Stimulated activated CD8-positive, alpha-beta memory T cell treated with anti-CD3 and anti-CD28 coated beads, Interleukin-7, amount 100 ng/mL, for 4 hours (primary cell): ENCODE measurements around the gene ARHGEF17.
"Not testable (repeated sequence)": the region's sequence is repeated elsewhere in the genome, so short reads cannot be mapped to it uniquely, and the experiment has no call there.

Experiments used
- DNase-seq, 2 donors: peaks; one replicate each; pipeline ENCODE4 v3.0.0-alpha.2; 2020; ENCODE audit warnings: low read depth in 2 of 2

ARHGEF17 gene, protein sequence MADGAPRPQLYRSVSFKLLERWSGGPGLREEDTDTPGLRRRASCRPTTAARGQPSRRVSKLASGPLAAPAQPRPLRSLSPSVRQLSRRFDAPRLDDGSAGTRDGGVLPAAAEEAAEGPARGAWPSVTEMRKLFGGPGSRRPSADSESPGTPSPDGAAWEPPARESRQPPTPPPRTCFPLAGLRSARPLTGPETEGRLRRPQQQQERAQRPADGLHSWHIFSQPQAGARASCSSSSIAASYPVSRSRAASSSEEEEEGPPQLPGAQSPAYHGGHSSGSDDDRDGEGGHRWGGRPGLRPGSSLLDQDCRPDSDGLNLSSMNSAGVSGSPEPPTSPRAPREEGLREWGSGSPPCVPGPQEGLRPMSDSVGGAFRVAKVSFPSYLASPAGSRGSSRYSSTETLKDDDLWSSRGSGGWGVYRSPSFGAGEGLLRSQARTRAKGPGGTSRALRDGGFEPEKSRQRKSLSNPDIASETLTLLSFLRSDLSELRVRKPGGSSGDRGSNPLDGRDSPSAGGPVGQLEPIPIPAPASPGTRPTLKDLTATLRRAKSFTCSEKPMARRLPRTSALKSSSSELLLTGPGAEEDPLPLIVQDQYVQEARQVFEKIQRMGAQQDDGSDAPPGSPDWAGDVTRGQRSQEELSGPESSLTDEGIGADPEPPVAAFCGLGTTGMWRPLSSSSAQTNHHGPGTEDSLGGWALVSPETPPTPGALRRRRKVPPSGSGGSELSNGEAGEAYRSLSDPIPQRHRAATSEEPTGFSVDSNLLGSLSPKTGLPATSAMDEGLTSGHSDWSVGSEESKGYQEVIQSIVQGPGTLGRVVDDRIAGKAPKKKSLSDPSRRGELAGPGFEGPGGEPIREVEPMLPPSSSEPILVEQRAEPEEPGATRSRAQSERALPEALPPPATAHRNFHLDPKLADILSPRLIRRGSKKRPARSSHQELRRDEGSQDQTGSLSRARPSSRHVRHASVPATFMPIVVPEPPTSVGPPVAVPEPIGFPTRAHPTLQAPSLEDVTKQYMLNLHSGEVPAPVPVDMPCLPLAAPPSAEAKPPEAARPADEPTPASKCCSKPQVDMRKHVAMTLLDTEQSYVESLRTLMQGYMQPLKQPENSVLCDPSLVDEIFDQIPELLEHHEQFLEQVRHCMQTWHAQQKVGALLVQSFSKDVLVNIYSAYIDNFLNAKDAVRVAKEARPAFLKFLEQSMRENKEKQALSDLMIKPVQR (N-terminal part only)

DNA sequence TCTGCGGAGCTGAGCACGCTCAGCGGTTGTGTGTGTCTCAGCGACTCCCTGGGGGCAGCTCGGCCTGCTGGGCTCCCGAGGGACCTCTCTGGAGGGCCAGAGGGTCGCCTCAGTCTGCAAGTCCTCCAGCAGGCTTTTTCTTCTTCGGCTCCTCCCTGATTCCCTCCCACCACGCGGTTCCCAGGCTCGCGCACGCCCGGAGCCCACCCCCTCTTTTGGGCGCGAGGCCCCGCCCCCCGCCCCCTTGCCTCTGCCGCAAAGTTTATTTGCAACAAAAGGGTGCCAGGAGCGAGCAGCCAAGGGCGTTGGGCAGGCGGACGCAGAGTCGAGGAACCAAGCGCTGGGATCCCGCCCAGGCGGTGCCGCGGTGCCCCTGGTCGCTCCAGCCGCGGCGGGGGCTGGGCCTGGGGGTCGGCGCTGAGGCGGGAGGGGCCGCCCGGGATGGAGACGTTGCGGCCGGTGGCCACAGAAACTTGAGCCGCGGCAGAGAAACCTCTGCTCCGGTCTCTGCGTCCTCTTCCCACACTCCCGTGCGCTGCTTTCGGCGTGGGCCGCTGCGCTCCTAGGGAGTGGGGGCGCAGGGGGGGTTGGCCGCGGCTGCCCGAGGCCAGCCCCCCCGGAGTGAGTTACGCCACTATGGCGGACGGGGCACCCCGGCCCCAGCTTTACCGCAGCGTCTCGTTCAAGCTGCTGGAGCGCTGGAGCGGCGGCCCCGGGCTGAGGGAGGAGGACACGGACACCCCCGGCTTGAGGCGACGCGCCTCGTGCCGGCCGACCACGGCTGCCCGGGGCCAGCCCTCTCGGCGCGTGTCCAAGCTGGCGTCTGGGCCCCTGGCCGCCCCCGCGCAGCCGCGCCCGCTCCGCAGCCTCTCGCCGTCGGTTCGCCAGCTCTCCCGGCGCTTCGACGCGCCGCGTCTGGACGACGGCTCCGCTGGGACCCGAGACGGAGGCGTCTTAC, at the start of gene ARHGEF17:
Gene ARHGEF17 (plus strand): TSS at position 274 of the 958 bp plus-strand sequence. CDS start 363 bp downstream, at position 637.
- DNase-seq: peak; percentile 22 to 40

DNA sequence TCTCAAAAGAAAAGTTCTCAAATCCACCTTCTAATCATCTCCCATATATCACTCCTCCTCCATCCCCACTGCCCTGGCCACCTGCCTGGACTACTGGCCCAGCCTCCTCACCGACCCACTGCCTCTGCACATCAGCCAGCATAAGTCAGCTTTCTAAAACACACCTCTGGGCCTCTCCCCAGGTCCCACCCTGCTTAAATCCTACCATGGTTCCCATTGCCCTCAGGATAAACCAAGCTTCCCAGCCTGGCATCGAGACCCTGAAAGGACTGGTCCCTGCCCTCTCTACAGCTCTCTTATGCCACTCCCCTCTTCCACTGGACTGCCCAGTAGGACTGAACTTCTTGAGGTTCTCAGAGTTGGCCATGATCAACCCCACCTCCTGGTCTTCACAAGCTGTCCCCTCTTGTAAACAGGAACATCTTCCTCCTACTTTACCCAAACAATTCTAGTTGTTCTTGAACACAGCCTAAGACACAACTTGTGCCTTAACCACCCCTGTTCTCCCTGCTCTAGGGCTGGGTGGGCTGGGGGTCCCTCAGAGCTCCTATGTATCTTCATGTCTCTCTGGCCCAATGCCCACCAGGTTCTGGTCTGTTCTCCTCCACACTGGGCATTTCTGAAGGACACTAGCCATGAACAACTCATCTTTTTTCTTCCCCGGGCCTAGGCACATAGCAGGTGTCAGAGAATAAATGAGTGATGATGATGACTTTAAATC, 48.5 kb upstream of the ARHGEF17 start:
- no peak for DNase-seq

DNA sequence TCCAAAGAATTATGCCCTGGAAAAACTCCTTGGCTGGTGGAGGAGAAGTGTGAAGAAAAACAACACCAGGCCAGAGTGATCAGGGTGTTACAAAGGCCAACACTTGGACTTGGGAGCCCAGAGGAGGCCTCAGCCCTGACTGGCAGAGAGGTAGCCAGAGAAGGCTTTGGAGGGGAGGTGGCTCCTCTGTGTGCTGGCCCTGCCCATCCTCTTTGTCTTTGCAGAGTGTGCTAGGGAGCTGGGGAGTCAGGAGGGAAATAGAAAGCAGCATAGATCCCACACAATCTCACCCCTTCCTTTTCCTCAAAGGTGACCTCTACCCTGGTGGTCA, 48.0 kb upstream of the ARHGEF17 start:
- no peak for DNase-seq

DNA sequence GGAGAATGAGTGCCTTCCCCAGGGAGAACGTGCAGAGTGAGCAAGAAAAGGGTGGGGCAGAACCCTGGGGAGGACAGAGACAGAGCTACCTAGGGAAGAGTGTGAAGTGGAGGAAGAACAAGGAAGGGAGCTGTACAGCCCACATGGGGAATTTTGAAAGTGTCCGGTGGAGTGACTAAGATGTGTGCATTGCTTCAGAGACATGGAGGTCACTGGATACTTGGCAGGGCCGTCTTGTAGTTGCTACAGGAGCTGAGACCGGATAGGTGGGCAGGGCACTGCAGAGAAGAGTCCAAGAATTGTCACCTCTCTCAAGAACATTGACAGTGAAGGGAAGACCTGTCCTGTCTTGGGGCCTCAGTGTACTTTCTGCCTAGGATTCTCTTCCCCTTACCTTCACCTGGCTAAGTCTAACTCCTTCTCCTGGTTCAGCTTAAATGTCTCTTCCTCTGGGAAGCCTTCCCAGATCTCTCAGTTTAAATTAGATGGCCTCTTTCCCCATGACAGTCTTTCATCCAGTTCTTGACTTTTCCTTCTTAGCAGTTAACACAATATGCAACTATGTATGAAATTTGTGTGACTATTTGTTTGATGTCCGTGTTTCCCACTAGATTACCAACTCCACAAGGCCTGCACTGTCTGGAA, 45.1 kb upstream of the ARHGEF17 start:
- DNase-seq: no peak

DNA sequence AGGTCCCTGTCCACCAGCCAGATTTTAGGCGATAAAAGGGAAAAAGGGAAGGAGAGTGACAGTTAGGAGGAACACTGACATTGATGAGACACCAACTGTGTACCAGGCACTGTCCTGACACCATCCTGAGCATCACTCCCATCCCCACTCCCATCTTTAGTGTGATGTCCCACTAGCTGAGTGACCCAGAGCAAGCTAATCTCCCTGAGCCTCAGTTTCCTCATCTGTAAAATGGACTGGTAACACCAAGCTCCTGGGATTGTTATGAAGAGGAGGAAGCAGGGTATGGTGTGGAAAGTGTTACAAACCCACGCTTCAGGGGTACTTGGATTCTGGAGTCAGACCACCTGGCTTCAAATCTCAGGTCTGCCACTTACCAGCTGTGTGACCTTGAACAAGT, 44.4 kb upstream of the ARHGEF17 start:
- no peak for DNase-seq

DNA sequence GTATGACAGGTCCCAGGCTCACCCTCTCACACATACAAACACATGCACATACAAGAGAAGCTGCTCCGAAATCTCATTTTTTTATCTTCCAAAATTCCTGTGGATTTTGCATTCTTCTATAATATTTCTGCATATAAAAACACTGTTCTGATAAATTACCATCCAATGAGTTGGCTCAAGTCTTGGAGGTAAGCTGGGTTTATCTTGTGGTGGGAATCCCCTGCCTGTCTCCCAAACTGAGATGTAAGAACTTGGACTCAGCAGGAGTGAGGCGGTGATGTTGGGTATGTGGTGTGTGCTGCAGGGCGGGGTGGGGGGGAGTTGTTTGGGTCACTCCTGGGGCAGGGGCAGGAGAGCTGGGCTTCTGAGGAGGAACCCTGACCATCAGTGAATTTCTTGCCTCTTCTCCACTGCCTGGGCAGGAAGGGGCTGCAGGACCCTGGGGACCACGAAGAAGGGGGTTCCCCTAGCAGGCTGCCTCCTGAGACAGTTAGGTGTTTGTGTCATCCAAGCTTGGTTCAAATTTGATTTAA, 42.7 kb upstream of the ARHGEF17 start:
- DNase-seq: no peak

DNA sequence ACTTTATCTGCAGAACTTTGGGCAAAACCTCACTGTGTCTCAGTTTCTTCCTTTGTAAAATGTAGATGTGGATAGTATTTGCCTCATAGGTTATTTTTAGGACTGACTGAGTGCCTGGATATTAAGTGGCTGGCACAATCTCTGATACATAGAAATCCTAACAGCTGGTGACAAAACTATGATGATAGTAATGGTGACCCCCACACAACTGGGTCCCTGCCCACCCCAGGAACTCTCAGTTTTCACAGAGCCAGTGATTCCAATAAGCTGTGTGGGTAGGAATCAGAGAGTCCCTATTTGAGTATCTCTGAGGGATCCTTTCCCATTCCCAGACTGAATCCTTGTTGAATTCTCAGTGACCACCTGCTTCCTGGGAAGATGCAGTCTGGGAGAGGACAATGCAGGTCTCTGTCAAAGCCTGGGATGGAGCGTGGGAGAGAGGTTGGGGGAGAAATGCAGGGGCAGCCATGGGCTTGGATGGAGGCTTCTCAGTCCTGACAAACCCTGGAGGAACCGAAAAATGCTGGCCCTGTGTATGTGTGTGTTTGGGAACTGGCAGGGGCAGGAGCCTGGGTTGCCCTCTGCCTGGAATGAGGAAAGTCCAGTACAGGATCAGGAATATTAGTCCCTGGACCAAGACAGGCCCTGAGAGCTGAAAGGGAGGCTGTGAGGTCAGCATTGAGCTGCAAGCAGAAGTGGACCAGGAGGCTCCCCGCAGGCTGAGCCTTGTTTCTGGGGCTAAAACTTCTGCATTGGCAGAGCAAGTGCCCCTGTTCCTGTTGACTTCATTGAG, 42.0 kb upstream of the ARHGEF17 start:
- no peak for DNase-seq

DNA sequence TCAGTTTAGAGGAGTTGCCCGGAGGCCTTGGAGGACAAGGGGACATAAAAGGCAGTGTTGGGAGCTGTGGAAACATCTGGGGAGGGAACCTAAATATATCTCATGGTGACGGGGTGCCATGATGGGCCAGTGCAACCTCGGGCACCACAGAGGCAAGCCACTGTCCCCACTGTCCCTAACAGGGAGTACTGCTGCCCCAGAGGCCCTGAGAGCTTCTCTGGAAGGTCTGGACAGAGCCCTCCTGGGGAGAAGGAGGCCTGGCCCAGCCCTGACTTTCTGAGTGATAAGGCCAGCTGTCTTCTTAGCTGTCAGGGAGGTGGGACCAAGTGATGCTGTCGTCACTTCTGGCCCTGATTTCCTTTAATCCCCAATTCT, 41.4 kb upstream of the ARHGEF17 start:
- no peak for DNase-seq

DNA sequence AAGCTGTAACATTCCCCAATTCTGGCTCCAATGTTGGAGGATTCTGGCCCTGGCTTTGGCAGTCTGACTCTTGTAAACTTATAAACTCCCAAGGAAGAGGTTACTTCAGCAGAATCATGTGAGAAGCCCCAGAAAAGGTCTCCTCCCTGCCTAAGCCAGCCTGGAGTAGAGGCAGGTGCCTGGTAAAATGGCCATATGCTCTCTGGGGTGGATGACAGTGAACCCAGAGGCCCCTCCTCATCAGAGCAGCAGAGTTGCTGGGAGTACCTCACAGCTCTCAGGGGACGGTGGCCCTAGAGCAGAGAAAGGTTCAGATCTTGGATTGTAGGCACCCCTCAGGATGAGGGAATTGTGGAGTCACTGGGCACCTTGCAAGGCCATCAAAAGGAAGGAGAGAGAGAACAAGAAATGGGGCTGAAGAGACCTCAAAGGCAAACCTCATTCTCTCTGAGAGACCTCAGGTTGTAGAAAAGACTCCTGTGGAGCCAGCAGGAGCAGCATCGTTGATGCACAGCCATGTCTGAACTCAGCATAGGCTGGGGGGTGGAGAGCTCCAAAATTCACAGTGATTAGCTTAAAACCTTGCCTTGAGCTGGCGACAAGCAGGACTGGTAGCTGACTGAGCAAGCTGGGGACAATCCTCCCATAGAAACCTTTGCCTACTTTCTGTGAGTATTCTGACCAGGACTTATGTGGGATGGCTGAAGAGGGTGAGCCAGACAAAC, 40.8 kb upstream of the ARHGEF17 start:
- DNase-seq: no peak

DNA sequence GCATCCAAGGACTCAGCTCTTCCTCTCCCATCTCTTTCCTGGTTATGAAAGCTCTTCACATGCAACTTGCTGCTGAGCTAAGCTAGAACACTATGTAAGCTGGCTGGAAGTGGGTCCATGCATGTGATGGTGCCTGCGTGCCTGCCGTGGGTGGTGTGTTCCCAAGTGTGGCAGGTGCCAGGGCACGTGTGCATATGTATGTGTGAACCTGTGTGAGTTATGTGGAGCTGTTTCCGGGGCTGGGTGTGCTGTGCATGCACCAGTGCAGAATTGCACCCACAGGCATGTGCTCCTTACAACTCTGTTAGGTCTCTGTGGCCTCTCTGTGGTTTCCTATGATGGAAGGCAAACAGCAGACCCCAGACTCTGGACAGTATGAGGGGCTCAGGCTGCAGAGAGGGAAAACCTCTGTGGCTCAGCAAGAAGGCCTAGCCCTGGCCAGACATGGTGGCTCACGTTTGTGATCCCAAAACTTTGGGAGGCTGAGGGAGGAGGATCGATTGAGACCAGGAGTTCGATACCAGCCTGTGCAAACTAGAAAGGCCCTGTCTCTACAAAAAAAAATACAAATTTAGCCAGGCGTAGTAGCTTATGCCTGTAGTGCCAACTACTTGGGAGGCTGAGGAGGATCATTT, 40.1 kb upstream of the ARHGEF17 start:
- DNase-seq: no peak

DNA sequence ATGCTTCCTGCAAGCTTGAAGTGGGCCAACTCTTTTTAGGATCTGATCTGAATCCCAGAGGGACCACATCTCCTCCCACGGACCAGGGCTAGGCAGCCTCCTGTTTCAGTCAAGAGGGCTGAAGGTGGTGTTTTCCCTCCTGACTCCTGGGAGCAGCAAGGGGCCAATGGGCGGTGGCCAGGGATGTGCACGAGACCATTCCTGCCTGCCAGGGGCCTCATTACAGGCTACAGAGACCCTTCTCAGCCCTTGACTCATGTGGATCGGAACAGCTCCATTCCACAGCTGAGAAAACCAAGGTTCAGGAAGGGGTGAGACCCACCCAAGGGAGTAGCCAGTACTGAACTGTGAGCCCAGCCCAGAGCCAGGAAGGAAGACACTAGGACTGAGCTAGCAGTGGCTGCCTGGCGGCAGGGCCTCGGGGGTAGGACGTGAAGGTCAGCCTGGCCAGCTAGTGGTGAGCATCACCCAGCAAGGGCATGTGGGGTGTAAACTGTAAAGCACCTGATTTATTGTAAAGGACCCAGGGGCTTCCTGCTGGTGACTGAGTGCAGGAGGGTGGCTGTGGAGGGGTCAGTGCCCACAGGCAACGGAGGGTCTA, 39.3 kb upstream of the ARHGEF17 start:
- DNase-seq: no peak

DNA sequence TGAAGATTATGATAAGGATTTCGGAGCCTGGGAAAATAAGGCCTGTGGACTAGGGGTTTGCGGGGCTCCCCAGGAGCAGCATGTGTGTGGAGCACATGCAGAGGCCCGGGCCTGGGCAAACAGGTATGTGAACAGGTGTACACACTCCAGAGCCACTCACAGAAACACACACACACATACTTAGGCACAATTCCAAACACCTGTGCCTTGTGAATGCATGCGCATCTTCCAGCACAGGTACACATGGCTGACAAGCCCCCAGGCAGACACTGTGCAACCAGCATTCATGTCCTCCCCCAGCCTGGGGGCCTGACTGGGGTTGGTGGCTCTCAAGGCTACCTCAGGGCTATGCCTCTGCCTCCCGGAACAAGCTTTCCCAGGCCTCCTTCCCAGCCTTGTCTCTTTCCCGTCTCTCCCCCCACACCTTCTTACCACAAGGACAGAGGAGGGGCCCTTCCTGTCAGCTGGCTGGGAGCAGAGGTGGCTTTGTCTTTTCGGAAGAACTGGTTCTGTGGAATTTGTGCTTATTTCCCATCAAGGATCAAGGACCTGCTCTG, 38.5 kb upstream of the ARHGEF17 start:
- no peak for DNase-seq

DNA sequence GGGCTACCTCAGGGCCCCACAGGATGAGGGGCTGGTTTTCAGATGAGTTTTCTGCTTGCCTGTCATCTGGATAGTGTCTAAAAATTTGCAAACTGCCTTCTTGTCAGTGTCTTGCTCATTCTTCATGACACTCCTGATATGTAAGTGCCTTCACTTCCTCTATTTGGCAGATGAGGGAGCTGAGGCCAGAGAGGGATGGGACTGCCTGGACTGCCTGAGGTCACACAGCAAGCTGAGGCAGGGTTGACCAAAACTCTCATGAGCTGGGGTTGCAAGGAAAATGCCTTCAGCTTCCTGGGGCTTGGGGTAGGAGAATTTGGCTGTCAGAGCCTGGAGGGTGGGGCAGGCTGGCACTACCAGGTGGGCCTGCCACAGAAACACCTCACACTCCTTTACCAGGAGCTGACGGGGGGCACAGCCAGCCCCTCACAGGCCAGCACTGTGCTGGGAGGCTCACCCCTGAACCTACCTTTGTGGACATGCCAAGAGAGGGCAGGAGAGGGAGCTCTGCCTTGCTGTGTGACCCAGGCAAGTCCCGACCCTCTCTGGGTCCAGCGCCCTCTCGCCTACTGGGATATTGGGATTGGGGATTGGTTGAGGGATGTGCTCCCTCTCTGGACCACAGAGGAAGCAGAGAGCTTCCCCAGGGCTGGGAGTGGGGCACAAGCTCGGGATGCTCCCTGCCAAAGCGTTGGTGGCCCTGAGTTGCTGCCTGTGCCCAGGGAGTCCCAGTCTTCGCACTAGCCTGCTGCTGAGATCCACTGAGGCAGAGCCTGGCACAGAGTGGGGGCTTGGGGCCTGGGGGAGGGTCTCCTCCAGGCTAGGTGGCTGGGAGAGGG, 37.8 kb upstream of the ARHGEF17 start:
- no peak for DNase-seq

DNA sequence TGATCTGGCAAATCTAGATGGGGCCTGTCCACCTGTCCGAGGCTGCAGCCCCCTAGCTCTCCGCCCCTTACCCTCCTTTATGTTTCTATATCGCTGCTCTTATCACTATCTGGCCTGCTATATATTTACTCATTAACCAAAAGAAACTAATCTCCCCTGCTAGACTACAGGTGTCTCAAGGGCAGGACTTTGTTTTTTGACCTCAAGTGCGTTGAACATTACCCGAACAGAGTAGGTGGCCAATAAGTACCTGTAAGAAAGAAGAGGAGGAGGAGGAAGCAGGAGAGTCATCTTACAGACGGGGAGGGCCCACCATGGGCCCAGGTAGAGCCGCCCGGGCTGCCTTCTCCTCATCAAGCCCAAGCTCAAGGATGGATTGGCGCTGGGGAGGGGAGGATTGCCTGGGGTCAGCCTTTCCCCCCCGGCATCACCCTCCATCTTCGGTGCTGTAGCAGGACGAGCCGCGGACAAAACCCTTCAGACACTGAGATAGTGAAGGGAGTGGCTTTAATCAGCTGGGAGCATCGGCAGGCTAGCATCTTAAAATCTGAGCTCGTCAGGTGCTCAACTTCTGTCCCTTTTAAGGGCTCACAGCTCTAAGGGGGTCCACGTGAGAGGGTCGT, 37.1 kb upstream of the ARHGEF17 start:
- DNase-seq: no peak

DNA sequence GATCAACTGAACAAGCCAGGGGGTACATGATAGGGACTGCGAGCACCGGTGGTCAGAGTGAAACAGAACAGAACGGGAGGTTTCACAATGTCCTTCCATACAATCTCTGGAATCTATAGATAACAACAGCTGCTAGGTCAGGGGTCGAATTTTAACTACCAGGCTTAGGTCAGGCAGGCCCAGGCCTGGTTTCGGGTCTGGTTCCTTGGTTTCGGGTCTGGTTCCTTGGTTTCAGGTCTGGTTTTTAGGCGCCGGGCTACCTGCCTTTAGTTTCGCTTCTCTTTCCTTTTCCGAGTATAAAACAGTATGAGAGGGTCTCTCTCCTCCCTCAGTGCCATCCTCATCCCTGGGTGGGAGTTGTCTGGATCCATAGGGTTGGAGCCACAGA, 36.6 kb upstream of the ARHGEF17 start:
- not testable (repeated sequence) for DNase-seq
